GM12878 (cell line): ENCODE measurements around the gene PPDPF. TPM values are rescaled to one million over a fixed set of nuclear protein-coding genes. Genes with fewer than 3 reads are reported as not detected.

ENCODE experiments used
- ATAC-seq: fragments of 200-7000 bp; cut with Tn5 transposase; 3 replicates; pipeline ENCODE4 v1.9.1; 2020; ENCODE audit warnings: mild to moderate bottlenecking, moderate library complexity
- BruUV-seq: library from RNA; stranded (reverse); fragments of 400-500 nt; replicated peaks from 2 replicates; lab custom pipeline; 2021; lab: Mats Ljungman, UMichigan
- CTCF ChIA-PET: fragments of 300-600 bp; sonication (Branson Sonifier 250); formaldehyde crosslinking; extraction: SDS; loops from one replicate; lab custom pipeline; 2021; ENCODE audit warnings: inconsistent platforms; lab: Yijun Ruan, JAX
- POLR2A ChIA-PET: fragments of 350-600 bp; formaldehyde crosslinking; extraction: SDS; loops from one replicate; lab custom pipeline; 2021; ENCODE audit warnings: inconsistent platforms; lab: Charles Lee
- RAD21 ChIA-PET: fragments of 300-600 bp; sonication (Branson Sonifier 250); formaldehyde crosslinking; loops from one replicate; lab custom pipeline; 2023; ENCODE audit warnings: antibody characterized with exemption; ENCODE audit not compliant: unreplicated experiment; lab: Charles Lee
- SMC1A ChIA-PET: fragments of 300-600 bp; sonication (Branson Sonifier 250); formaldehyde crosslinking; loops from one replicate; lab custom pipeline; 2023; ENCODE audit not compliant: unreplicated experiment, uncharacterized antibody; lab: Charles Lee
- DNase-seq: peaks from one replicate; pipeline ENCODE4 v3.0.0-alpha.2; 2011; ENCODE audit warnings: low read depth, low spot score
- FAIRE-seq: peaks from 3 replicates; lab custom pipeline; 2011; peaks lifted over from hg19 to GRCh38; lab: Jason Lieb, UNC
- H2AFZ ChIP-seq: 2 replicates; pipeline ENCODE4 v1.6.0; 2011; ENCODE audit warnings: low read depth, low read length, control low read depth; ENCODE audit not compliant: control insufficient read depth
- H3K27ac ChIP-seq: 2 replicates; pipeline ENCODE4 v1.5.1; 2011; ENCODE audit warnings: control low read depth; ENCODE audit not compliant: control insufficient read depth, insufficient read depth
- H3K27me3 ChIP-seq, 2 experiments: replicated peaks in 1 of 2; 2 replicates each; pipeline versions ENCODE4 v1.6.0 to v1.6.1; 2011; ENCODE audit warnings: low read length in 1 of 2; ENCODE audit not compliant: control insufficient read depth in 2 of 2, insufficient read depth in 2 of 2
- H3K36me3 ChIP-seq, 2 experiments: 2 replicates each; pipeline ENCODE4 v1.5.1; 2011; ENCODE audit warnings: low read length in 1 of 2; ENCODE audit not compliant: control insufficient read depth in 2 of 2, insufficient read depth in 2 of 2
- H3K4me1 ChIP-seq: 2 replicates; pipeline ENCODE4 v1.6.1; 2011; ENCODE audit warnings: mild to moderate bottlenecking, low read length, moderate library complexity, mixed read lengths; ENCODE audit not compliant: control insufficient read depth, insufficient read depth
- H3K4me2 ChIP-seq: 2 replicates; pipeline ENCODE4 v1.6.0; 2011; ENCODE audit warnings: control low read depth; ENCODE audit not compliant: control insufficient read depth, insufficient read depth
- H3K4me3 ChIP-seq: fragments of 200-600 bp; sonication (generic); 2 replicates; pipeline ENCODE4 v1.5.1; 2016
- H3K79me2 ChIP-seq: 2 replicates; pipeline ENCODE4 v1.6.0; 2011; ENCODE audit warnings: low read length; ENCODE audit not compliant: control insufficient read depth, insufficient read depth
- H3K9ac ChIP-seq: 2 replicates; pipeline ENCODE4 v1.8.0; 2011; ENCODE audit warnings: low read length, control low read depth, mixed read lengths; ENCODE audit not compliant: control insufficient read depth, insufficient read depth
- H3K9me3 ChIP-seq: replicated peaks from 3 replicates; pipeline ENCODE4 v1.5.1; 2011; ENCODE audit warnings: mild to moderate bottlenecking, low read length; ENCODE audit not compliant: control insufficient read depth, insufficient read depth
- H4K20me1 ChIP-seq: 2 replicates; pipeline ENCODE4 v1.6.0; 2011; ENCODE audit not compliant: control insufficient read depth, insufficient read depth
- E4F1 ChIP-seq: fragments of 450-650 bp; IDR thresholded peaks from 2 replicates; pipeline ENCODE4 v1.6.1; 2018; ENCODE audit warnings: borderline replicate concordance, mild to moderate bottlenecking; ENCODE audit not compliant: partially characterized antibody
- EZH2 ChIP-seq: IDR thresholded peaks from 2 replicates; pipeline ENCODE4 v1.6.1; 2012; ENCODE audit warnings: low read depth, mild to moderate bottlenecking, control low read depth, inconsistent platforms, low read length, borderline replicate concordance; ENCODE audit not compliant: control insufficient read depth
- FOS ChIP-seq: IDR thresholded peaks from 3 replicates; pipeline ENCODE4 v1.6.1; 2011; ENCODE audit warnings: borderline replicate concordance; ENCODE audit not compliant: insufficient read length; ENCODE audit errors: extremely low read depth
- FOXK2 ChIP-seq: fragments of 450-650 bp; IDR thresholded peaks from 2 replicates; pipeline ENCODE4 v1.6.1; 2017; ENCODE audit warnings: mild to moderate bottlenecking, moderate library complexity
- IKZF2 ChIP-seq, 2 experiments: fragments of 450-650 bp; IDR thresholded peaks; 2 replicates each; pipeline ENCODE4 v1.6.1; 2017; ENCODE audit warnings: mild to moderate bottlenecking in 2 of 2, moderate library complexity in 2 of 2
- PAX8 ChIP-seq: fragments of 450-650 bp; IDR thresholded peaks from 2 replicates; pipeline ENCODE4 v1.6.1; 2017; ENCODE audit warnings: mild to moderate bottlenecking, moderate library complexity
- RELA ChIP-seq: fragments of 450-650 bp; IDR thresholded peaks from 2 replicates; pipeline ENCODE4 v1.8.0; 2014; ENCODE audit warnings: borderline replicate concordance; ENCODE audit not compliant: partially characterized antibody
- RELB ChIP-seq: fragments of 450-650 bp; IDR thresholded peaks from 2 replicates; pipeline ENCODE4 v1.6.1; 2017; ENCODE audit warnings: low read depth, mild to moderate bottlenecking, moderate library complexity
- SUPT20H ChIP-seq: IDR thresholded peaks from 2 replicates; pipeline ENCODE4 v1.6.1; 2011; ENCODE audit warnings: low read depth, mild to moderate bottlenecking, low read length, moderate library complexity, borderline replicate concordance; ENCODE audit not compliant: control insufficient read depth
- ZNF274 ChIP-seq: IDR thresholded peaks from one replicate; pipeline ENCODE4 v1.8.0; 2011; ENCODE audit not compliant: insufficient read length, insufficient read depth
- ZNF687 ChIP-seq: fragments of 450-650 bp; IDR thresholded peaks from 2 replicates; pipeline ENCODE4 v1.6.1; 2017; ENCODE audit warnings: mild to moderate bottlenecking, moderate library complexity
- WGBS: methylation state at CpG from one replicate; pipeline ENCODE4 v1.1.6; 2016; ENCODE audit warnings: low lambda C conversion rate; ENCODE audit not compliant: insufficient replicate concordance, insufficient coverage; ENCODE audit errors: missing lambda C conversion rate; 5-methylcytosine and 5-hydroxymethylcytosine counted together
- in situ Hi-C: fragments of 300-500 bp; cut with MboI; formaldehyde crosslinking; loops from 9 replicates; pipeline ENCODE4 v1.14.3; 2018; ENCODE audit warnings: mixed read lengths
- intact Hi-C: fragments of 100-400 bp; cut with micrococcal nuclease; formaldehyde crosslinking; loops from one replicate; pipeline ENCODE4 v1.14.2; 2022; ENCODE audit not compliant: unreplicated experiment
- polyA plus RNA-seq, 11 experiments: library from polyadenylated mRNA; depleted of rRNA in 4 of 11; unstranded in 6 of 11; stranded (reverse) in 5 of 11; fragments of >200 nt; fragmentation: Nextera tagmentation in 4 of 11; fragmentation: Illumina TruSeq in 1 of 11; extraction: Ambion mirVana in 4 of 11; extraction: Trizol in 1 of 11; gene quantifications; 1 replicate in 1 of 11; 2 replicates in 10 of 11; pipeline versions ENCODE4 v1.2.1 to v1.2.3, GENCODE V29; 2011 to 2016; ENCODE audit warnings: inconsistent platforms in 2 of 11, missing spikeins in 2 of 11, low read depth in 1 of 11
- total RNA-seq, 4 experiments: library from RNA; depleted of rRNA in 3 of 4; stranded (reverse); fragments of >200 nt in 3 of 4; fragmentation: Illumina TruSeq in 1 of 4; extraction: Trizol in 1 of 4; gene quantifications; 2 replicates each; pipeline versions ENCODE4 v1.2.1 to v1.2.3, GENCODE V29; 2013 to 2021

The PPDPF gene
- total and polyA plus RNA-seq, 10 of the 15 experiments (the other 5 are each of a cell fraction or from before 2014, with no cell fraction given) = 0.32 to 154 (median 22.8) TPM

DNA sequence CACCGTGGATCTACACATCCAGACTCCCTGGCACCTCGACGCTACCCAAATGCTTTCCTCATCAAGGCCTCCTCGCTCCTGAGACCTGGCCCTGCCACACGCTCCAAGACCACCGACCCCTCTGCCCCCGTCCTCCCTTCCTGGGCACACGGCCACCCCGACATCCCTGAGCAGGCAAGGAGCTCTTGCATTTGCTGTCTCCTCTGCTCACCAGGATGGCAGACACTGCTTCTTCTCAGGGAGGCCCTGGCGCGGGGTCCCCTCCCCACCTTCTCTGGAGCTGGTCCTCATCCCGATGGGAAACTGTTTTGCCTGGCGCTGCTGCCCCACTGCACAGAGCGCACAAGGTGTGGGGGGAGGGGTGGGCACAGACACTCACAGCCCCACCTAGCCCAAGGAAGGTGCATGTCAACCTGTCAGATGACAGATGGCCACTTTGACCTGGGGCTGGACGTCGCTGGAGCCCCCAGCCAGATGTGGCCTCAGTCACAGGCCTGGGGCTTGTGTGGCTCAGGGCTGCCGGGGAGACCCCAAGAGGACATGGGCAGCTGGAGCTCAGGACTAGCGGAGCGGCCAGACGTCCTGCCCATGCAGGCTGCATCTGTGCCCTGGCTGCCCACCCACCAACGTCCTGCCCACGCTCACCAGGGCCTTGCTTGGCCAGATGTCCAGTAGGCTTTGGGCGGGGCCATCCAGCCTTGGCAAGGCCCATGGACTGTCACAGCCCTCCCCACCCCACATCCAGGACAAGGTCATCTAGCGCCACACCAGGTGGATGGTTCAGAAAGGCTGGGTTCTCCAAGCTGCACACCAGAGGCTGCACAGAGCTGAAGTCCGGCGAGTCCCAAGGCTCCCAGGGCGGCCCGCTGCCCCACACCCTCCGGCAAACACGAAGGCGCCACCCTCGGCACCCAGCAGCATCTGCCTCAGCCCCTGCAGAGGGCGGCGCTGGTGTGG, 41.9 kb upstream of the PPDPF start:
- H4K20me1 ChIP-seq = no peaks in the 10 kb centered on the region
- H3K79me2 ChIP-seq = no peaks in the 10 kb centered on the region
- H3K9me3 ChIP-seq = no peaks in the 10 kb centered on the region
- H2AFZ ChIP-seq = no peak overlapping the region
- ChIA-PET CTCF (no interaction called here), SMC1A (no interaction called here), POLR2A (no interaction called here), RAD21 (no interaction called here)
- DNase-seq (no peak), FAIRE-seq (no peak), ATAC-seq (no peak)
- H3K9ac ChIP-seq = no peak overlapping the region
- no peak overlapping the region for H3K27ac ChIP-seq
- H3K27me3 ChIP-seq = no peaks in the 10 kb centered on the region; a peak in 2 of 4 replicates
- in situ Hi-C loops (no loop called here), intact Hi-C loops (no loop called here)
- 51% methylated on average over 33 of the region's 34 CpGs for WGBS
- no peaks in the 10 kb centered on the region for H3K36me3 ChIP-seq
- BruUV-seq = no TSS peak
- H3K4me1 ChIP-seq = no peaks in the 10 kb centered on the region; the same call in 1 of the 2 replicates
- no peak overlapping the region for H3K4me3 ChIP-seq
- no peak overlapping the region for H3K4me2 ChIP-seq
- TF ChIP-seq IKZF2 (IDR thresholded peaks at IDR 0.05) (no peak), FOXK2 (no peak), RELB (no peak), PAX8 (no peak), ZNF274 (no peak), ZNF687 (no peak), E4F1 (no peak), SUPT20H (no peak), EZH2 (no peak), RELA (no peak), FOS (no peak)
